HG02970 (cell line): ENCODE data around the gene PCARE.
"Not testable (repeated sequence)": the region's sequence is repeated elsewhere in the genome, so short reads cannot be mapped to it uniquely, and the experiment has no call there.

Experiments
- ATAC-seq: cut with Tn5 transposase; IDR thresholded peaks from one replicate; pipeline ENCODE4 v1.9.1; 2021; ENCODE audit warnings: mild to moderate bottlenecking, moderate library complexity, moderate number of reproducible peaks; ENCODE audit not compliant: unreplicated experiment, low FRiP score

PCARE gene

GRCh38 chr2:29074411-29074810 lies at the start of gene PCARE:
TSS of gene PCARE (minus strand) at chr2:29074523. CDS start at chr2:29074261, 262 bp downstream.
- no peak for ATAC-seq

GRCh38 chr2:29123617-29124349 lies 49.5 kb upstream of the PCARE start:
- no peak for ATAC-seq

GRCh38 chr2:29120846-29121245 lies 46.5 kb upstream of the PCARE start:
- no peak for ATAC-seq

- ATAC-seq: no peak
Observed at GRCh38 chr2:29119211-29119610, 44.9 kb upstream of the PCARE start.

GRCh38 chr2:29117636-29118303 lies 43.4 kb upstream of the PCARE start:
- ATAC-seq: no peak

- ATAC-seq: no peak
Observed at GRCh38 chr2:29115797-29116781, 41.8 kb upstream of the PCARE start.

GRCh38 chr2:29114946-29115609 lies 40.8 kb upstream of the PCARE start, which contains the start of gene CLIP4:
TSS of gene CLIP4 (plus strand) at chr2:29115415. CDS start at chr2:29121389, 5,974 bp downstream.
- no peak for ATAC-seq

GRCh38 chr2:29114586-29114945 lies 40.2 kb upstream of the PCARE start:
- ATAC-seq: no peak

GRCh38 chr2:29113891-29114321 lies 39.6 kb upstream of the PCARE start:
- no peak for ATAC-seq

GRCh38 chr2:29113027-29113686 lies 38.8 kb upstream of the PCARE start:
- ATAC-seq: no peak

GRCh38 chr2:29112379-29112778 lies 38.1 kb upstream of the PCARE start:
- ATAC-seq: no peak

- ATAC-seq: no peak
Observed at GRCh38 chr2:29110916-29111535, 36.7 kb upstream of the PCARE start.

- no peak for ATAC-seq
Observed at GRCh38 chr2:29109246-29109645, 34.9 kb upstream of the PCARE start.

GRCh38 chr2:29108225-29108624 lies 33.9 kb upstream of the PCARE start:
- ATAC-seq: no peak

GRCh38 chr2:29107547-29107946 lies 33.2 kb upstream of the PCARE start:
- ATAC-seq: not testable (repeated sequence)

- ATAC-seq: no peak
Observed at GRCh38 chr2:29106980-29107388, 32.7 kb upstream of the PCARE start.

- ATAC-seq: no peak
Observed at GRCh38 chr2:29106256-29106655, 31.9 kb upstream of the PCARE start.

- no peak for ATAC-seq
Observed at GRCh38 chr2:29105375-29105774, 31.1 kb upstream of the PCARE start.

- ATAC-seq: no peak
Observed at GRCh38 chr2:29104688-29105087, 30.4 kb upstream of the PCARE start.
